ENCODE results near the gene ABCE1. TPM values are rescaled to one million over a fixed set of nuclear protein-coding genes. Genes with fewer than 3 reads are reported as not detected.
A peak's percentile ranks its signal among the peaks of the same experiment; 100 is the strongest.

ABCE1 gene
- total RNA-seq, 2 donors from 2014 or later = 85.0 to 118 TPM

DNA sequence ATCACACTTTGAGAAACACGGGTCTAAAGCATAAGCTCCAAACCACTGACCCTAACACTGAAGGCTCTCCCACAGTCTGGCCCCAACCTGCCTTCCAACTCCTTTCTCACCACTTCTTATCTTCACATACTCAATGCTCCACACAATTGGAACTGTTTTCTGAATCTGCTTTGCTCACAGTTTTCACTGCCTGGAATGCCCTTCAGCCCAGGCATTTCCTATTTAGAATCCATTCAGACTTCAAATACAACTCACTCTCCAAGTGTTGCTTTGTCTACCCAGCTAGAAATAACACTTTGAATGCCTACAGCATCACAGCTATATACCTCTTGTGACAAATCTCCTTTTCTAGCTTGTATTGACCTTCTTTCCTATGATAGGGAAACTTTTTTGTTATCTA lies 72.1 kb downstream of the ABCE1 start:
- ATAC-seq (replicated peaks in 1 of 2) (no peak), DNase-seq (no peak)
- peaks cover 58% of the 10 kb centered on the region for H3K4me1 Mint-ChIP-seq (ENCODE audit: low read depth)
- H3K4me3 Mint-ChIP-seq = no peak overlapping the region
- H3K27me3 Mint-ChIP-seq (ENCODE audit: low read depth) = no peaks in the 10 kb centered on the region
- peak overlapping the region; percentile 39 for H3K27ac Mint-ChIP-seq
- no peaks in the 10 kb centered on the region for H3K9me3 Mint-ChIP-seq
- H3K36me3 Mint-ChIP-seq (ENCODE audit: insufficient read depth in 2 of 2) = peaks cover 17 to 45% of the 10 kb centered on the region in 2 donors

DNA sequence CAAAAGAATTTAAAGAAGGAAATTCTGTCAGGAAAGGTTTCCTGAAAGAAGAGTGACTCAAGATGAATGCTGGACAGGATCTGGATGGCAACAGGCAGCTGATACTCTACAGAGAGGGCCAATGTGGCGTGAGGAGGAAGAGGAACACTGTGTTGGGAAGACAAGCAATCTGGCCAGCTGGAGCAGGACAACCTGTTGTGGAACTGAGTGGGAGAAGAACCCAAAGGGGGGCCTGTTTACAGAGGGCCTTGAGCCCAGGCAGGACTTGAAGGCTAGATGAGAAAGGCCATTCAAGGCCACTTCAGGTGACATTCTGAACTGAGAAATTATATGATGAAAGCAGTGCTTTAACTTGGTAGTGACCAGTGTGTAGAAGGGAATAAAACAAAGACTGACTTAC lies 73.8 kb downstream of the ABCE1 start:
- DNase-seq (no peak), ATAC-seq (replicated peaks in 1 of 2) (no peak)
- no peak overlapping the region for H3K4me3 Mint-ChIP-seq
- peaks cover 69% of the 10 kb centered on the region for H3K4me1 Mint-ChIP-seq (ENCODE audit: low read depth)
- H3K27me3 Mint-ChIP-seq (ENCODE audit: low read depth) = no peaks in the 10 kb centered on the region
- peak overlapping the region; percentile 48 for H3K27ac Mint-ChIP-seq
- no peaks in the 10 kb centered on the region for H3K9me3 Mint-ChIP-seq
- peaks cover 17 to 43% of the 10 kb centered on the region in 2 donors for H3K36me3 Mint-ChIP-seq (ENCODE audit: insufficient read depth in 2 of 2)

GRCh38 chr4:145176641-145177432 lies 78.7 kb downstream of the ABCE1 start:
- Mint-ChIP-seq H3K4me3 (peak overlapping the region; percentile 96 to 99), H3K27me3 (ENCODE audit: low read depth) (no peaks in the 10 kb centered on the region), H3K9me3 (no peaks in the 10 kb centered on the region), H3K36me3 (ENCODE audit: insufficient read depth in 2 of 2) (peaks cover 22 to 26% of the 10 kb centered on the region in 2 donors), H3K27ac (peak overlapping the region; percentile 94), H3K4me1 (ENCODE audit: low read depth) (peaks cover 51% of the 10 kb centered on the region)
- DNase-seq (no peak), ATAC-seq (replicated peaks in 1 of 2) (no peak)

DNA sequence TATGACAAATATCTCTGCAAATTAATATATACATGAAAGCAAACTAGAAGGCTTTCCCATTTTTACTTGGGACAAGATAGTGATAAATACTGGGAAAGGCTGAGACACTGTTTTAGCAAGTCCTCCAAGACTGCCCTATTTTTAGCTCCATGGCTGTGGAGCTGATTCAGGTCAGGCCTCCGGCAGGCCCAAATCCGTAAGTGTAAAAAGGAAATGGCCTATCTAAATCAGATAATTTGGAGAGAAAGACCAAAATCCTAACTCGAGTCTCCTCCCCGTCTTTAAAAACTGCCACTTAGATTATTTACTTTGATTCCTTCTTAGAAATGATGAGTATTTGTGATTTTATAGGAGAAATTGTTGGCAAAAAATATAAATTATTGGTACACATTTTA lies 79.4 kb downstream of the ABCE1 start:
- Mint-ChIP-seq H3K27me3 (ENCODE audit: low read depth) (no peaks in the 10 kb centered on the region), H3K36me3 (ENCODE audit: insufficient read depth in 2 of 2) (peaks cover 20 to 24% of the 10 kb centered on the region in 2 donors), H3K4me1 (ENCODE audit: low read depth) (peaks cover 54% of the 10 kb centered on the region), H3K27ac (peak overlapping the region; percentile 94), H3K9me3 (no peaks in the 10 kb centered on the region), H3K4me3 (peak overlapping the region; percentile 96 to 99)
- no peak for ATAC-seq (replicated peaks in 1 of 2)
- no peak for DNase-seq

- H3K4me1 Mint-ChIP-seq (ENCODE audit: low read depth) = peaks cover 52% of the 10 kb centered on the region
- peak overlapping the region; percentile 94 for H3K27ac Mint-ChIP-seq
- ATAC-seq (replicated peaks in 1 of 2) (no peak), DNase-seq (no peak)
- H3K9me3 Mint-ChIP-seq = no peaks in the 10 kb centered on the region
- no peaks in the 10 kb centered on the region for H3K27me3 Mint-ChIP-seq (ENCODE audit: low read depth)
- H3K36me3 Mint-ChIP-seq (ENCODE audit: insufficient read depth in 2 of 2) = peaks cover 20 to 21% of the 10 kb centered on the region in 2 donors
- H3K4me3 Mint-ChIP-seq = peak overlapping the region; percentile 96 to 99
These were observed 79.9 kb downstream of the ABCE1 start for GRCh38 chr4:145177906-145178538.

GRCh38 chr4:145178740-145179280 lies 80.7 kb downstream of the ABCE1 start:
- Mint-ChIP-seq H3K9me3 (no peaks in the 10 kb centered on the region), H3K36me3 (ENCODE audit: insufficient read depth in 2 of 2) (peaks cover 18 to 20% of the 10 kb centered on the region in 2 donors), H3K4me1 (ENCODE audit: low read depth) (peaks cover 51% of the 10 kb centered on the region), H3K27me3 (ENCODE audit: low read depth) (no peaks in the 10 kb centered on the region), H3K27ac (peak overlapping the region; percentile 94), H3K4me3 (peak overlapping the region; percentile 96 to 99)
- ATAC-seq (replicated peaks in 1 of 2) = no peak
- DNase-seq = peak in 1 of 2 donors; percentile 15

Other genes starting within 250 kb of the ABCE1 start
- gene ANAPC10, start 115 bp upstream of the ABCE1 start, total RNA-seq = 10 to 100 TPM; 25.2 to 29.4 TPM
- 10 to 100 TPM; 50.0 to 67.3 TPM for gene OTUD4, start 82.3 kb downstream of the ABCE1 start, total RNA-seq

All from activated T-cell treated with anti-CD3 and anti-CD28 coated beads, Interleukin-2, amount 50 U/mL, for 72 hours (primary cell).